NOMO-1 (cell line): ENCODE results near the gene TTI1.
"Not testable (repeated sequence)": the region's sequence is repeated elsewhere in the genome, so short reads cannot be mapped to it uniquely, and the experiment has no call there.

ENCODE experiments used
- DNase-seq, 2 experiments: peaks; one replicate each; lab custom pipeline; 2025; ENCODE audit not compliant: unreplicated experiment in 2 of 2; lab: John Stamatoyannopoulos, UW

TTI1 gene

DNA sequence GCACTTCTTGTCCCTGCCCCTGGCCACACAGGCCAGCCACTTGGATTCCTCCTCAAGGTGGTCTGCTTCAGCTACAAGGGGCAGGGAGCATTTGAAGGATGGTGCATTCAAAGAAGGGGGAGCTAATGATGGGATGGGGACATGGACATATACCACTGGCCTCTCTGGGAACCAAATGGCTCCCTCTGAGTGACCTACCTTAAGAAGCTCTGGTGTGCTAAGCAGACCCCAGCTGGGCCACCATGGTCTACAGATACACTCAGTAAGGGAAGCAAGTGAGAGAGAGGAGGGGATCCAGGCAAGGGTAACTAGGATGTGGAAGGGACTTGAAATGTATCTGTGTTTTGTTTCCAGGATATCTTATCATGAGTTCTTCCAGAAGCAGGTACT lies 62.4 kb downstream of the TTI1 start:
- no peak for DNase-seq

GRCh38 chr20:37969949-37970855 lies 63.1 kb downstream of the TTI1 start:
- no peak for DNase-seq

DNA sequence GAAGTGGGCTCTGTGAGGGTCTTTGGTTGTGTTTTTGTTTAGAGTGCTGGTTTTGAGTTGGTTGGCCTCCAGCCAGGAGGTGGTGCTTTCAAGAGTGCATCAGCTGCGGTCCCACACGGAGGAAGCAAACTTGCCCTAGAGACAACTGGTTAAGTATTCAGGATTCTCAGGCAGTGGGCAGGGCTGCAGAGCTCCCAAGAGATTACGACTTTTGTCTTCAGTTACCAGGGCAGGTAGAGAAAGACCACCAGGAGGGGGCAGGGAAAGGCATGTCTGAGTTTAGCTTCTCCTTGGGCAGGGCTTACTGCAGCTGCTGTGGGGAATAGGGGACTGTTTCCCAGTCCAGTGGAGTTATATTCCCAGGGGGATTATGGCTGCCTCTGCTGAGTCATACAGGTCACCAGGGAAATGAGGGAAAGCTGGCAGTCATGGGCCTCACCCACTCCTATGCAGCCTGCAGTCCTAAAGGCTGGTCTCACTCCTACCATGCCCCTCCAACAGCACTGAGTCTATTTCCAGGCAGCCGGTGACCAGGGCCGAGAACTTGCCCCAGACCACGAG lies 64.3 kb downstream of the TTI1 start:
- DNase-seq, result no peak

- DNase-seq, result not testable (repeated sequence)
These were observed 69.8 kb downstream of the TTI1 start for GRCh38 chr20:37963483-37963882.

- no peak for DNase-seq
These were observed 72.2 kb downstream of the TTI1 start for GRCh38 chr20:37961066-37961465.

DNA sequence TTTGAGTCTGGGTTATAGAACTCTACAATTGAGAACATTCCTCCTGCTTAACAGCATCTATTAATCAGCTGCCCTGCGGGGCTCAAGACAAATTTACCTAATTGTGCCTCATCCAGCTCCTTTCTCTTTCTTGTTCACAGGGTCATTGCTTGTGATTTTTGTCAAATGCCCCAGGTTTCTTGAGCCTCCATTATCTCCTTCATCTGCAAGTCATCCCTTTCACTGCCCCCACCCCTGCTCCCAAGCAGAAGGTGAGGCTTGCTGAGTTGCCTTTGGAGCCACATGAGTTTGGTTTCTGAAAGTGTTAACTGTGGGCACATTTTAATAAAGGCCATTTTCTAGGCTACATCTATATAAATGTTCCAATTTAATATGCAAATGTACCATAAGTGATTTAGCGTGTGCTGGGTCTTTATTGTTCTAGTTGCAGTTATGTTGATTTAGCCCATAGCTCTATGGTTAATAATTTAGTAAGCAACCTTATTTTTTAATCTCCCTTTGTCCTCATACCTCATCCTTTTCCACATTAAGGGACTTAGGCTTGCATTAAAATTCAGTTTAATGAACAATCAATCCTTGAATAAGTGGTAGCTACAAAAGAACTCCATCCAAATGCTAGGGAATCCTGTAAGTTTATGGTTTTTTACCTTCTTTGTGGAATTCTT lies 74.3 kb downstream of the TTI1 start:
- DNase-seq, result no peak

- no peak for DNase-seq
These were observed 77.1 kb downstream of the TTI1 start for GRCh38 chr20:37956107-37956585.

DNA sequence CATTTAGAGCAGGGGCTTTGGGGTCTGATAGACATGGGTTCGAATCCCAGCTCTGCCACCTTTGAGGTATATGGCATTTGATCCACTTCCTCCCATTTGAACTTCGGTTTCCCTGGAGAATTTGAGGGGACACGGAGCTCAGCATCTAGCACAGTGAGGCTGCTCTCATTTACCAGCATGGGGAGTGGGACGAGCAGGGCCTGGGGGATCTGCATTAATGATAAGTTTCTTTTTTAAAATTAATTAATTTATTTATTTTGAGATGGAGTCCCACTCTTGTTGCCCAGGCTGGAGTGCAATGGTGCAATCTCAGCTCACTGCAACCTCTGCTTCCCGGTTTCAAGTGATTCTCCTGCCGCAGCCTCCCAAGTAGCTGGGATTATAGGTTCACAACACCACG lies 77.7 kb downstream of the TTI1 start:
- no peak for DNase-seq

DNA sequence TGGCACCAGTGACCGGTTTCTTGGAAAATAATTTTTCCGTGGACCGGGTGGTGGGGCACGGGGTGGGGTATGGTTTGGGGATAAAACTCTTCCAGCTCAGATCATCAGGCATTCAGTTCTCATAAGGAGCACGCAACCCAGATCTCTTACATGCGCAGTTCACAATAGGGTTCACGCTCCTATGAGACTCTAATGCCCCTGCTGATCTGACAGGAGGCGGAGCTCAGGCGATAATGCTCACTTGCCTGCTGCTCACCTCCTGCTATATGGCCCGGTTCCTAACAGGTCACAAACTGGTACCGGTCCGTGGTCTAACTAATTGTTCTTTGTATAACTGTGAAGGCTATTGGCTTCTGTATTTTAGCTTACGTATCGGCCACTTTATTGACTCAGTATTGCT lies 78.6 kb downstream of the TTI1 start:
- no peak for DNase-seq

GRCh38 chr20:37954190-37954589 lies 79.1 kb downstream of the TTI1 start:
- no peak for DNase-seq

- no peak for DNase-seq
These were observed 84.3 kb downstream of the TTI1 start for GRCh38 chr20:37948956-37949355.

DNA sequence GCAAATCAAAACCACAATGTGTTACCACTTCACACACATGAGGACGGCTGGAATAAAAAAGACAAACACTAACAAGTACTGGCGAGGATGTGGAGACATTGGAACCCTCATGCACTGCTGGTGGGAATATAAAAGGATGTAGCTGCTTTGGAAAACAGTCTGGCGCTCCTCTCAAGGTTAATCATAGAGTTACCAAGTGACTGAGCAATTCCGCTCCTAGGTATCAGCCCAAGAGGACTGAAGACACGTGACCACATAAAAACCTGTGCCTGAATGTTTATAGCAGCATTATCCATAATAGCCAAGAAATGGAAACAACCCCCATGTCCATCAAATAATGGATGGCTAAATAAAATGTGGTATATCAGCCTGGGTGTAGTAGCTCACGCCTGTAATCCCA lies 85.3 kb downstream of the TTI1 start:
- DNase-seq, result no peak

DNA sequence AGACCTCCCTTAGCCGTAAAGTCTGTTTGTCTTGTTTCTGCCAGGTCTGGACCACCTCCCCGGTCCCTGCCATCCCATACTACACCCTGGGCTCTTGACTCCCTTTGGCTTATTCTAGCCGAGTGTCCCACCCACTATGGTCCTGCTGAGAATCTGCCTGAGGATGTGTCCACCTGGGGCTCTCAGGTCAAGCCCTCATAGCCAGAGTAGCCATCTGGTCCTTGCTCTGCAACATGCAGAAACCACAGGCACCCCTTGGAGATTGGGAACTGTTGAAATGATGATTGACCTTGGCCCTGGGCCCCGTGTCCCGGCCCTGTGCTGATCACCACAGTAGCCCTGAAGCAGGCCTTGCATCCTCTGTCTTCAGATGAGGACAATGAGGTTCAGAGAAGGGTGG lies 86.3 kb downstream of the TTI1 start:
- DNase-seq, result no peak

GRCh38 chr20:37945091-37945547 lies 88.1 kb downstream of the TTI1 start:
- no peak for DNase-seq

- no peak for DNase-seq
These were observed 88.7 kb downstream of the TTI1 start for GRCh38 chr20:37944456-37944981.

- DNase-seq, result no peak
These were observed 89.5 kb downstream of the TTI1 start for GRCh38 chr20:37943501-37944455.

GRCh38 chr20:37943033-37943432 lies 90.2 kb downstream of the TTI1 start:
- no peak for DNase-seq

- no peak for DNase-seq
These were observed 91.3 kb downstream of the TTI1 start for GRCh38 chr20:37941992-37942391.

GRCh38 chr20:37941332-37941731 lies 91.9 kb downstream of the TTI1 start:
- DNase-seq, result no peak

DNA sequence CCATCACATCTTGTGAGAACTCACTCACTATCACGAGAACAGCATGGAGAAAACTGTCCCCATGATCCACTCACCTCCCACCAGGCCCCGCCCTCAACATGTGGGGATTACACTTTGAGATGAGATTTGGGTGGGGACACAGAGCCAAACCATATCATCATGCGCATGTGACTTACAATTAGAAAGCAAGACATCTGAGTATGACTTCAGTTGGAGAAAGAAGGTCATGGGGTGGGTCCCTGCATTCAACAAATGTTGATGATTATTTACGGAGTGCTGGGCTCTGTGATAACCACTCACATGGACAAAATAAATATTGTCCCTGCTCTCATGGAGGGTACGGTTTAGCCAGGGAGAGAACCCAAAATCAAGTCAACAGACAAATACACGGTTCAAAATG lies 92.4 kb downstream of the TTI1 start:
- no peak for DNase-seq
